Panc1 (cell line): ENCODE data around the gene ECI1.

Experiments
- POLR2AphosphoS5 ChIP-seq: IDR thresholded peaks from 2 replicates; pipeline ENCODE4 v1.6.1; 2012; ENCODE audit warnings: mild to moderate bottlenecking, low read depth, low read length, moderate library complexity
- REST ChIP-seq, 2 experiments: IDR thresholded peaks; 2 replicates each; pipeline ENCODE4 v1.6.1; 2011 to 2012; ENCODE audit warnings: low read depth in 2 of 2, control low read depth in 1 of 2, low read length in 1 of 2, mild to moderate bottlenecking in 1 of 2, moderate library complexity in 1 of 2; ENCODE audit not compliant: insufficient read depth in 1 of 2
- SIN3A ChIP-seq: IDR thresholded peaks from 2 replicates; pipeline ENCODE4 v1.6.1; 2012; ENCODE audit warnings: low read depth, mild to moderate bottlenecking, low read length, moderate library complexity, borderline replicate concordance; ENCODE audit not compliant: insufficient read depth
- TF ChIP-seq, protein P1 (sequence below): fragments of 450-650 bp; IDR thresholded peaks from 2 replicates; pipeline ENCODE4 v1.5.1; 2017; ENCODE audit warnings: mild to moderate bottlenecking

GRCh38 chr16:2206420-2206779, 45.0 kb downstream of the ECI1 start:
- TF ChIP-seq, protein P1, sequence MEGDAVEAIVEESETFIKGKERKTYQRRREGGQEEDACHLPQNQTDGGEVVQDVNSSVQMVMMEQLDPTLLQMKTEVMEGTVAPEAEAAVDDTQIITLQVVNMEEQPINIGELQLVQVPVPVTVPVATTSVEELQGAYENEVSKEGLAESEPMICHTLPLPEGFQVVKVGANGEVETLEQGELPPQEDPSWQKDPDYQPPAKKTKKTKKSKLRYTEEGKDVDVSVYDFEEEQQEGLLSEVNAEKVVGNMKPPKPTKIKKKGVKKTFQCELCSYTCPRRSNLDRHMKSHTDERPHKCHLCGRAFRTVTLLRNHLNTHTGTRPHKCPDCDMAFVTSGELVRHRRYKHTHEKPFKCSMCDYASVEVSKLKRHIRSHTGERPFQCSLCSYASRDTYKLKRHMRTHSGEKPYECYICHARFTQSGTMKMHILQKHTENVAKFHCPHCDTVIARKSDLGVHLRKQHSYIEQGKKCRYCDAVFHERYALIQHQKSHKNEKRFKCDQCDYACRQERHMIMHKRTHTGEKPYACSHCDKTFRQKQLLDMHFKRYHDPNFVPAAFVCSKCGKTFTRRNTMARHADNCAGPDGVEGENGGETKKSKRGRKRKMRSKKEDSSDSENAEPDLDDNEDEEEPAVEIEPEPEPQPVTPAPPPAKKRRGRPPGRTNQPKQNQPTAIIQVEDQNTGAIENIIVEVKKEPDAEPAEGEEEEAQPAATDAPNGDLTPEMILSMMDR = no peak
- TF ChIP-seq POLR2AphosphoS5 (no peak), REST (IDR thresholded peaks at IDR 0.05; ENCODE audit: insufficient read depth in 1 of 2, low read depth in 2 of 2, low read length in 1 of 2) (no peak), SIN3A (no peak)
